ENCODE measurements around the gene LRP1B. TPM values are rescaled to one million over a fixed set of nuclear protein-coding genes. Genes with fewer than 3 reads are reported as not detected.

Gene LRP1B
- total and polyA plus RNA-seq, 2 of the 8 experiments (the other 6 are each of a cell fraction or from before 2014, with no cell fraction given): 0.03 TPM; not detected in 1

GRCh38 chr2:140584471-140584870, 1546.3 kb downstream of the LRP1B start (continued):
- TF ChIP-seq CHD7 (IDR thresholded peaks at IDR 0.05; ENCODE audit: insufficient replicate concordance, low read length) (no peak), POLR2A (IDR thresholded peaks at IDR 0.05; ENCODE audit: control extremely low read depth in 1 of 2, low read depth in 2 of 2, low read length in 2 of 2) (no peak), SUZ12 (IDR thresholded peaks at IDR 0.05; ENCODE audit: low read length) (no peak), TBP (IDR thresholded peaks at IDR 0.05; ENCODE audit: low read depth, low read length) (no peak), KDM5A (IDR thresholded peaks at IDR 0.05; ENCODE audit: low read length) (no peak), SRF (IDR thresholded peaks at IDR 0.05; ENCODE audit: low read depth, low read length) (no peak), SP1 (IDR thresholded peaks at IDR 0.05; ENCODE audit: low read depth, low read length) (no peak), TCF12 (IDR thresholded peaks at IDR 0.05; ENCODE audit: low read depth, low read length) (no peak), SP2 (IDR thresholded peaks at IDR 0.05; ENCODE audit: low read length) (no peak)

Measured in H1 (cell line).